Measurements from ENCODE around the gene GJD3.

Gene GJD3

GRCh38 chr17:40315678-40316570 lies 48.6 kb downstream of the GJD3 start:
- TF ChIP-seq CTCF (IDR thresholded peaks at IDR 0.05): no peak

- TF ChIP-seq CTCF (IDR thresholded peaks at IDR 0.05): no peak
Observed at GRCh38 chr17:40315206-40315605, 49.3 kb downstream of the GJD3 start.

- TF ChIP-seq CTCF (IDR thresholded peaks at IDR 0.05): no peak
Observed at GRCh38 chr17:40314584-40314956, 50.0 kb downstream of the GJD3 start.

- no peak for TF ChIP-seq CTCF (IDR thresholded peaks at IDR 0.05)
Observed at GRCh38 chr17:40313668-40314583, 50.6 kb downstream of the GJD3 start.
